Mucosa of stomach (tissue), 1 donor: ENCODE results near the gene NAGLU.

Experiments
- H3K27me3 ChIP-seq: one replicate; pipeline ENCODE4 v1.7.0; 2013; ENCODE audit warnings: mild to moderate bottlenecking, low read length; ENCODE audit not compliant: control insufficient read depth, insufficient read depth
- H3K36me3 ChIP-seq: one replicate; pipeline ENCODE4 v1.7.0; 2013; ENCODE audit warnings: low read length; ENCODE audit not compliant: control insufficient read depth, insufficient read depth
- H3K4me1 ChIP-seq: one replicate; pipeline ENCODE4 v1.7.0; 2013; ENCODE audit warnings: mild to moderate bottlenecking, low read length; ENCODE audit not compliant: control insufficient read depth, insufficient read depth
- H3K4me3 ChIP-seq: one replicate; pipeline ENCODE4 v1.7.0; 2013; ENCODE audit warnings: low read length
- H3K9ac ChIP-seq: one replicate; pipeline ENCODE4 v1.7.0; 2013; ENCODE audit warnings: mild to moderate bottlenecking, low read length, moderate library complexity
- H3K9me3 ChIP-seq: one replicate; pipeline ENCODE4 v1.7.0; 2013; ENCODE audit warnings: mild to moderate bottlenecking, low read length, moderate library complexity; ENCODE audit not compliant: control insufficient read depth
- donor health status: Pancreatic carcinoma.

The NAGLU gene

GRCh38 chr17:42577140-42577531, 41.1 kb downstream of the NAGLU start:
- no peaks in the 10 kb centered on the region for H3K27me3 ChIP-seq
- peak overlapping the region; percentile 29 for H3K9ac ChIP-seq
- peaks cover 13% of the 10 kb centered on the region for H3K4me1 ChIP-seq
- H3K36me3 ChIP-seq = peaks cover 19% of the 10 kb centered on the region
- no peaks in the 10 kb centered on the region for H3K9me3 ChIP-seq
- H3K4me3 ChIP-seq = peak overlapping the region; percentile 26

- Histone ChIP-seq H3K9me3 (no peaks in the 10 kb centered on the region), H3K27me3 (no peaks in the 10 kb centered on the region), H3K4me1 (peaks cover 13% of the 10 kb centered on the region), H3K4me3 (peak within 1 kb of the TSS; percentile 26), H3K36me3 (peaks cover 16% of the 10 kb centered on the region), H3K9ac (peak within 1 kb of the TSS; percentile 60)
Observed at GRCh38 chr17:42577532-42578281, 41.7 kb downstream of the NAGLU start, which contains the start of gene PSMC3IP. TSS of gene PSMC3IP (minus strand) at chr17:42577729. CDS start at chr17:42577686, 43 bp downstream.

- H3K36me3 ChIP-seq = peaks cover 16% of the 10 kb centered on the region
Observed at GRCh38 chr17:42578282-42578869, 42.3 kb downstream of the NAGLU start.

GRCh38 chr17:42579794-42580551, 43.9 kb downstream of the NAGLU start:
- H3K9me3 ChIP-seq = no peaks in the 10 kb centered on the region
- peaks cover 13% of the 10 kb centered on the region for H3K4me1 ChIP-seq
- no peaks in the 10 kb centered on the region for H3K27me3 ChIP-seq
- peaks cover 21% of the 10 kb centered on the region for H3K36me3 ChIP-seq
- H3K9ac ChIP-seq = no peak overlapping the region
- H3K4me3 ChIP-seq = no peak overlapping the region

More at GRCh38 chr17:42578282-42578869, 42.3 kb downstream of the NAGLU start:
- Histone ChIP-seq H3K27me3 (no peaks in the 10 kb centered on the region), H3K4me3 (peak overlapping the region; percentile 26), H3K9me3 (no peaks in the 10 kb centered on the region), H3K9ac (peak overlapping the region; percentile 60), H3K4me1 (peaks cover 13% of the 10 kb centered on the region)

GRCh38 chr17:42581744-42582270, 45.8 kb downstream of the NAGLU start:
- Histone ChIP-seq H3K4me3 (no peak overlapping the region), H3K27me3 (no peaks in the 10 kb centered on the region), H3K9me3 (no peaks in the 10 kb centered on the region), H3K36me3 (peaks cover 21% of the 10 kb centered on the region), H3K4me1 (peaks cover 29% of the 10 kb centered on the region), H3K9ac (no peak overlapping the region)

- Histone ChIP-seq H3K27me3 (no peaks in the 10 kb centered on the region), H3K36me3 (peaks cover 21% of the 10 kb centered on the region), H3K4me1 (peaks cover 30% of the 10 kb centered on the region), H3K4me3 (no peak overlapping the region), H3K9me3 (no peaks in the 10 kb centered on the region), H3K9ac (no peak overlapping the region)
Observed at GRCh38 chr17:42584880-42585279, 48.8 kb downstream of the NAGLU start.

GRCh38 chr17:42585353-42585752, 49.3 kb downstream of the NAGLU start:
- Histone ChIP-seq H3K36me3 (peaks cover 21% of the 10 kb centered on the region), H3K4me3 (no peak overlapping the region), H3K9me3 (no peaks in the 10 kb centered on the region)

GRCh38 chr17:42586514-42587230, 50.6 kb downstream of the NAGLU start:
- H3K9me3 ChIP-seq = no peaks in the 10 kb centered on the region
- no peak overlapping the region for H3K9ac ChIP-seq
- H3K4me3 ChIP-seq = no peak overlapping the region

More at GRCh38 chr17:42585353-42585752, 49.3 kb downstream of the NAGLU start:
- Histone ChIP-seq H3K27me3 (no peaks in the 10 kb centered on the region), H3K4me1 (peaks cover 30% of the 10 kb centered on the region), H3K9ac (no peak overlapping the region)

GRCh38 chr17:42590886-42591285, 54.8 kb downstream of the NAGLU start:
- H3K36me3 ChIP-seq = peaks cover 4% of the 10 kb centered on the region
- H3K9ac ChIP-seq = no peak overlapping the region
- H3K27me3 ChIP-seq = no peaks in the 10 kb centered on the region
- H3K9me3 ChIP-seq = no peaks in the 10 kb centered on the region
- peaks cover 20% of the 10 kb centered on the region for H3K4me1 ChIP-seq
- no peak overlapping the region for H3K4me3 ChIP-seq

More at GRCh38 chr17:42586514-42587230, 50.6 kb downstream of the NAGLU start:
- Histone ChIP-seq H3K36me3 (peaks cover 22% of the 10 kb centered on the region), H3K4me1 (peaks cover 30% of the 10 kb centered on the region), H3K27me3 (no peaks in the 10 kb centered on the region)

GRCh38 chr17:42591411-42591810, 55.4 kb downstream of the NAGLU start:
- H3K9me3 ChIP-seq = no peaks in the 10 kb centered on the region
- no peaks in the 10 kb centered on the region for H3K27me3 ChIP-seq
- H3K4me3 ChIP-seq = no peak overlapping the region
- H3K36me3 ChIP-seq = peaks cover 4% of the 10 kb centered on the region
- H3K9ac ChIP-seq = no peak overlapping the region
- H3K4me1 ChIP-seq = peaks cover 17% of the 10 kb centered on the region
